H9 (cell line): ENCODE results near the gene TAGLN2. TPM values are rescaled to one million over a fixed set of nuclear protein-coding genes. Genes with fewer than 3 reads are reported as not detected.

Experiments used
- DNase-seq: peaks from one replicate; pipeline ENCODE4 v3.0.0-alpha.2; 2017
- H2AFZ ChIP-seq: one replicate; pipeline ENCODE4 v1.6.1; 2013; ENCODE audit warnings: mild to moderate bottlenecking, low read length, control low read depth, moderate library complexity
- H2AK5ac ChIP-seq: 2 replicates; pipeline ENCODE4 v1.6.1; 2013; ENCODE audit warnings: low read length, control low read depth, mixed read lengths; ENCODE audit not compliant: insufficient read length
- H2BK120ac ChIP-seq: one replicate; pipeline ENCODE4 v1.6.1; 2013; ENCODE audit warnings: low read depth, mild to moderate bottlenecking, low read length, control low read depth, inconsistent platforms; ENCODE audit not compliant: poor library complexity, severe bottlenecking
- H2BK12ac ChIP-seq: 2 replicates; pipeline ENCODE4 v1.6.1; 2013; ENCODE audit warnings: low read length, control low read depth, mixed read lengths, low read depth; ENCODE audit not compliant: insufficient read length
- H2BK15ac ChIP-seq: 2 replicates; pipeline ENCODE4 v1.6.1; 2013; ENCODE audit warnings: low read depth, low read length, control low read depth
- H2BK20ac ChIP-seq: one replicate; pipeline ENCODE4 v1.6.1; 2013; ENCODE audit warnings: low read depth, mild to moderate bottlenecking, low read length, control low read depth, inconsistent platforms; ENCODE audit not compliant: poor library complexity, severe bottlenecking
- H2BK5ac ChIP-seq: 2 replicates; pipeline ENCODE4 v1.6.1; 2013; ENCODE audit warnings: low read length, control low read depth, mixed read lengths; ENCODE audit not compliant: insufficient read length
- H3K14ac ChIP-seq: 2 replicates; pipeline ENCODE4 v1.6.1; 2013; ENCODE audit warnings: low read length, control low read depth; ENCODE audit not compliant: insufficient read depth
- H3K18ac ChIP-seq: 2 replicates; pipeline ENCODE4 v1.6.1; 2013; ENCODE audit warnings: low read depth, mild to moderate bottlenecking, mixed read lengths, low read length, control low read depth; ENCODE audit not compliant: insufficient read length
- H3K23ac ChIP-seq: 2 replicates; pipeline ENCODE4 v1.6.1; 2013; ENCODE audit warnings: low read length, control low read depth, mixed read lengths, low read depth; ENCODE audit not compliant: insufficient read length
- H3K23me2 ChIP-seq: 2 replicates; pipeline ENCODE4 v1.6.1; 2013; ENCODE audit warnings: low read depth, mild to moderate bottlenecking, mixed read lengths, low read length, control low read depth; ENCODE audit not compliant: insufficient read length, poor library complexity, severe bottlenecking
- H3K27ac ChIP-seq: 2 replicates; pipeline ENCODE4 v1.5.1; 2013; ENCODE audit warnings: low read length, control low read depth, mixed read lengths, low read depth; ENCODE audit not compliant: insufficient read length
- H3K27me3 ChIP-seq: 2 replicates; pipeline ENCODE4 v1.6.1; 2013; ENCODE audit warnings: low read length, control low read depth, inconsistent platforms; ENCODE audit not compliant: insufficient read depth
- H3K4ac ChIP-seq: 2 replicates; pipeline ENCODE4 v1.6.1; 2013; ENCODE audit warnings: low read depth, mild to moderate bottlenecking, control low read depth, inconsistent platforms, low read length, moderate library complexity
- H3K4me1 ChIP-seq: 2 replicates; pipeline ENCODE4 v1.6.1; 2013; ENCODE audit warnings: low read length, control low read depth, inconsistent platforms; ENCODE audit not compliant: insufficient read depth
- H3K4me2 ChIP-seq: 2 replicates; pipeline ENCODE4 v1.6.1; 2013; ENCODE audit warnings: low read length, control low read depth, mixed read lengths; ENCODE audit not compliant: insufficient read length, insufficient read depth
- H3K56ac ChIP-seq: 2 replicates; pipeline ENCODE4 v1.6.1; 2013; ENCODE audit warnings: low read depth, mild to moderate bottlenecking, mixed read lengths, low read length, control low read depth; ENCODE audit not compliant: insufficient read length
- H3K79me1 ChIP-seq: 2 replicates; pipeline ENCODE4 v1.6.1; 2013; ENCODE audit warnings: low read depth, mild to moderate bottlenecking, moderate library complexity, low read length, control low read depth, inconsistent platforms; ENCODE audit not compliant: insufficient read depth, poor library complexity, severe bottlenecking
- H3K79me2 ChIP-seq: 2 replicates; pipeline ENCODE4 v1.6.1; 2013; ENCODE audit warnings: low read length, control low read depth, inconsistent platforms; ENCODE audit not compliant: insufficient read depth
- H3K9ac ChIP-seq: 2 replicates; pipeline ENCODE4 v1.6.1; 2013; ENCODE audit warnings: low read length, control low read depth, mixed read lengths; ENCODE audit not compliant: insufficient read length; ENCODE audit errors: extremely low read depth
- H3K9me3 ChIP-seq: one replicate; pipeline ENCODE4 v1.6.1; 2013; ENCODE audit warnings: low read depth, low read length, inconsistent platforms; ENCODE audit not compliant: control insufficient read depth
- H3T11ph ChIP-seq: one replicate; pipeline ENCODE4 v1.6.1; 2013; ENCODE audit warnings: mild to moderate bottlenecking, low read length, control low read depth, inconsistent platforms
- H4K20me1 ChIP-seq: one replicate; pipeline ENCODE4 v1.6.1; 2013; ENCODE audit not compliant: control insufficient read depth, insufficient read length, insufficient read depth
- H4K5ac ChIP-seq: 2 replicates; pipeline ENCODE4 v1.6.1; 2013; ENCODE audit warnings: low read depth, mild to moderate bottlenecking, mixed read lengths, low read length, control low read depth; ENCODE audit not compliant: insufficient read length
- H4K8ac ChIP-seq: replicated peaks from 2 replicates; pipeline ENCODE4 v1.6.1; 2013; ENCODE audit warnings: low read length, control low read depth, mixed read lengths, low read depth; ENCODE audit not compliant: insufficient read length
- H4K91ac ChIP-seq: 2 replicates; pipeline ENCODE4 v1.6.1; 2013; ENCODE audit warnings: low read depth, mild to moderate bottlenecking, moderate library complexity, mixed read lengths, low read length, control low read depth; ENCODE audit not compliant: insufficient read length
- H3K27ac Mint-ChIP-seq, 3 experiments: 2 replicates in 2 of 3; 3 replicates in 1 of 3; pipeline ENCODE4 v1.8.0; 2020 to 2021; ENCODE audit warnings: mixed read lengths in 3 of 3, mild to moderate bottlenecking in 1 of 3, moderate library complexity in 1 of 3
- H3K27me3 Mint-ChIP-seq: 2 replicates; pipeline ENCODE4 v1.8.0; 2021; ENCODE audit warnings: low read depth, mild to moderate bottlenecking, moderate library complexity, mixed read lengths
- H3K36me3 Mint-ChIP-seq, 3 experiments: 2 replicates in 2 of 3; 3 replicates in 1 of 3; pipeline ENCODE4 v1.8.0; 2020 to 2021; ENCODE audit warnings: low read depth in 3 of 3, mixed read lengths in 3 of 3; ENCODE audit not compliant: insufficient read depth in 1 of 3
- H3K4me1 Mint-ChIP-seq, 2 experiments: 2 replicates each; pipeline ENCODE4 v1.8.0; 2020; ENCODE audit warnings: mixed read lengths in 2 of 2
- H3K4me3 Mint-ChIP-seq, 2 experiments: 2 replicates in 1 of 2; 3 replicates in 1 of 2; pipeline ENCODE4 v1.8.0; 2020 to 2021; ENCODE audit warnings: mild to moderate bottlenecking in 2 of 2, mixed read lengths in 2 of 2, moderate library complexity in 1 of 2
- H3K9me3 Mint-ChIP-seq, 2 experiments: 2 replicates in 1 of 2; 3 replicates in 1 of 2; pipeline ENCODE4 v1.8.0; 2020; ENCODE audit warnings: mild to moderate bottlenecking in 2 of 2, mixed read lengths in 2 of 2, moderate library complexity in 1 of 2
- WGBS: extraction: QIAGEN DNeasy Blood & Tissue Kit; methylation state at CpG from one replicate; pipeline ENCODE4 v1.1.7; 2013; ENCODE audit warnings: missing lambda C conversion rate, low lambda C conversion rate, mixed read lengths; ENCODE audit not compliant: insufficient read length; ENCODE audit errors: extremely low coverage; 5-methylcytosine and 5-hydroxymethylcytosine counted together
- total RNA-seq: library from RNA; stranded (reverse); gene quantifications from 2 replicates; pipeline ENCODE4 v1.2.1, GENCODE V29; 2021
- TF ChIP-seq, protein P1 (sequence below): fragments of 200-600 bp; sonication (generic); conservative IDR thresholded peaks from 3 replicates; pipeline ENCODE4 v1.8.0; 2021; ENCODE audit warnings: antibody characterized with exemption, mild to moderate bottlenecking

Gene TAGLN2
- total RNA-seq, 1 experiment from 2014 or later = 76.7 TPM

DNA sequence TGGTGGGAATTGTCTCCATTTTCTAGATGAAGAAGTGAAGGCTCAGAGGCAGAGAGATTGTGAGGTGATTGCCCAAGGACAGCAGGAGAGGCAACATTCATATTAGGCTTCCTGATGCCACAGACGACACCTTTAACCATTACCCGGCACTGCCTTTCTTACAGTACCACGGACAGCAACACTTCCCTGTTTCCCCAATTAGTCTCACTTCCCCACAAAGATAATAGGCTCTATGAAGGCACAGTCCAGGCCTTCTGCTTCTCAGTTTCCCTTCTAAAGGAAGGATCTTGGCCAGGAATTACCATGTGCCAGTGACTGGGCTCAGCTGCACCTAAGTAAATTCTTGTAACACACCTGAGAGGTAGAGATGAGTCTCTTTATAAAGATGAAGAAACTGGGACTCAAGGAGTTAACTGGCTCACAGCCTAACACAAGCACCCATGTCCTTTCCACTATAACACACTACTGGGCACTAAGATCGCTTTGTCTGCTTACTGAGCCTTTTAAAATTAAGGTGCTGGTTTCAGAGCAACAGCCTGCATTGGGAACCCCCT, 10.5 kb upstream of the TAGLN2 start:
- H3K27me3 ChIP-seq = no peaks in the 10 kb centered on the region
- no peak overlapping the region for H4K8ac ChIP-seq
- H3K9me3 ChIP-seq = no peaks in the 10 kb centered on the region
- no peak overlapping the region for H2AK5ac ChIP-seq
- no CpG with 5 or more reads among the region's 4 CpGs for WGBS
- H4K20me1 ChIP-seq = no peaks in the 10 kb centered on the region
- no peak overlapping the region for H2BK120ac ChIP-seq
- Mint-ChIP-seq H3K27ac (peak overlapping the region in 1 of 3 experiments; percentile 76; a peak in 1 of 7 replicates), H3K36me3 (peaks cover 19 to 30% (median 26%) of the 10 kb centered on the region in 3 experiments), H3K4me1 (peaks cover 29 to 32% of the 10 kb centered on the region in 2 experiments), H3K27me3 (peaks cover 1% of the 10 kb centered on the region; the same call in 1 of the 2 replicates), H3K9me3 (no peaks in the 10 kb centered on the region), H3K4me3 (no peak overlapping the region)
- no peak overlapping the region for H2BK20ac ChIP-seq
- TF ChIP-seq, protein P1, sequence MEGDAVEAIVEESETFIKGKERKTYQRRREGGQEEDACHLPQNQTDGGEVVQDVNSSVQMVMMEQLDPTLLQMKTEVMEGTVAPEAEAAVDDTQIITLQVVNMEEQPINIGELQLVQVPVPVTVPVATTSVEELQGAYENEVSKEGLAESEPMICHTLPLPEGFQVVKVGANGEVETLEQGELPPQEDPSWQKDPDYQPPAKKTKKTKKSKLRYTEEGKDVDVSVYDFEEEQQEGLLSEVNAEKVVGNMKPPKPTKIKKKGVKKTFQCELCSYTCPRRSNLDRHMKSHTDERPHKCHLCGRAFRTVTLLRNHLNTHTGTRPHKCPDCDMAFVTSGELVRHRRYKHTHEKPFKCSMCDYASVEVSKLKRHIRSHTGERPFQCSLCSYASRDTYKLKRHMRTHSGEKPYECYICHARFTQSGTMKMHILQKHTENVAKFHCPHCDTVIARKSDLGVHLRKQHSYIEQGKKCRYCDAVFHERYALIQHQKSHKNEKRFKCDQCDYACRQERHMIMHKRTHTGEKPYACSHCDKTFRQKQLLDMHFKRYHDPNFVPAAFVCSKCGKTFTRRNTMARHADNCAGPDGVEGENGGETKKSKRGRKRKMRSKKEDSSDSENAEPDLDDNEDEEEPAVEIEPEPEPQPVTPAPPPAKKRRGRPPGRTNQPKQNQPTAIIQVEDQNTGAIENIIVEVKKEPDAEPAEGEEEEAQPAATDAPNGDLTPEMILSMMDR = no peak
- no peaks in the 10 kb centered on the region for H3K79me2 ChIP-seq
- H2AFZ ChIP-seq = no peak overlapping the region
- H4K91ac ChIP-seq = no peak overlapping the region
- no peak overlapping the region for H3T11ph ChIP-seq
- no peak overlapping the region for H3K4ac ChIP-seq
- H3K23me2 ChIP-seq = no peaks in the 10 kb centered on the region
- no peaks in the 10 kb centered on the region; the same call in 1 of the 2 replicates for H3K4me1 ChIP-seq
- no peak for DNase-seq
- no peak overlapping the region for H3K14ac ChIP-seq
- no peaks in the 10 kb centered on the region for H3K79me1 ChIP-seq
- H3K4me2 ChIP-seq = no peak overlapping the region
- no peak overlapping the region for H3K23ac ChIP-seq
- no peak overlapping the region for H3K18ac ChIP-seq
- no peak overlapping the region for H3K56ac ChIP-seq
- H2BK12ac ChIP-seq = no peak overlapping the region
- no peak overlapping the region for H2BK15ac ChIP-seq
- H3K27ac ChIP-seq = no peak overlapping the region
- no peak overlapping the region for H2BK5ac ChIP-seq
- no peak overlapping the region for H4K5ac ChIP-seq
- no peak overlapping the region for H3K9ac ChIP-seq
